ACC112 (cell line): ENCODE results near the gene SENP2.
"Not testable (repeated sequence)": the region's sequence is repeated elsewhere in the genome, so short reads cannot be mapped to it uniquely, and the experiment has no call there.

Source experiments
- H2AFZ ChIP-seq: fragments of 200-600 bp; sonication (generic); one replicate; pipeline ENCODE4 v1.6.0; 2017; ENCODE audit warnings: antibody characterized with exemption, low read length; ENCODE audit not compliant: unreplicated experiment
- H3K27ac ChIP-seq: fragments of 200-600 bp; sonication (generic); 2 replicates; pipeline ENCODE4 v1.5.1; 2014; ENCODE audit warnings: low read depth, mild to moderate bottlenecking, antibody characterized with exemption, low read length, moderate library complexity
- H3K27me3 ChIP-seq: fragments of 200-600 bp; sonication (generic); 2 replicates; pipeline ENCODE4 v1.6.1; 2014; ENCODE audit warnings: mild to moderate bottlenecking, antibody characterized with exemption, low read length, moderate library complexity, mixed read lengths; ENCODE audit not compliant: insufficient read depth
- H3K36me3 ChIP-seq: fragments of 200-600 bp; sonication (generic); 2 replicates; pipeline ENCODE4 v1.6.1; 2016; ENCODE audit warnings: mild to moderate bottlenecking, antibody characterized with exemption, low read length, moderate library complexity, mixed read lengths; ENCODE audit not compliant: insufficient read depth
- H3K4me1 ChIP-seq: fragments of 200-600 bp; sonication (generic); one replicate; pipeline ENCODE4 v1.6.1; 2016; ENCODE audit warnings: low read length, mixed read lengths; ENCODE audit not compliant: insufficient read depth, unreplicated experiment, control insufficient read depth
- H3K4me3 ChIP-seq: fragments of 200-600 bp; sonication (generic); 2 replicates; pipeline ENCODE4 v1.5.1; 2014; ENCODE audit warnings: mild to moderate bottlenecking, low read depth, low read length
- H3K79me2 ChIP-seq: fragments of 200-600 bp; sonication (generic); one replicate; pipeline ENCODE4 v1.6.0; 2016; ENCODE audit warnings: low read length; ENCODE audit not compliant: control insufficient read depth, unreplicated experiment, insufficient read depth

The SENP2 gene

GRCh38 chr3:185631108-185631507 is 45.0 kb downstream of the SENP2 start:
- peaks cover 29% of the 10 kb centered on the region for H3K4me1 ChIP-seq
- no peaks in the 10 kb centered on the region; the same call in 1 of the 2 replicates for H3K36me3 ChIP-seq
- no peak overlapping the region for H3K4me3 ChIP-seq
- no peak overlapping the region for H2AFZ ChIP-seq
- H3K27ac ChIP-seq = peak overlapping the region; percentile 74
- no peaks in the 10 kb centered on the region for H3K79me2 ChIP-seq
- H3K27me3 ChIP-seq = no peaks in the 10 kb centered on the region

GRCh38 chr3:185631508-185632206 is 45.6 kb downstream of the SENP2 start:
- Histone ChIP-seq H3K79me2 (no peaks in the 10 kb centered on the region), H3K36me3 (no peaks in the 10 kb centered on the region; the same call in 1 of the 2 replicates), H3K27ac (peak overlapping the region; percentile 23; the same call in 1 of the 2 replicates), H3K4me1 (peaks cover 29% of the 10 kb centered on the region), H2AFZ (no peak overlapping the region), H3K27me3 (no peaks in the 10 kb centered on the region), H3K4me3 (no peak overlapping the region)

- H3K27ac ChIP-seq = no peak overlapping the region
- H3K36me3 ChIP-seq = no peaks in the 10 kb centered on the region; the same call in 1 of the 2 replicates
- no peaks in the 10 kb centered on the region for H3K79me2 ChIP-seq
- no peak overlapping the region for H3K4me3 ChIP-seq
- H3K27me3 ChIP-seq = no peaks in the 10 kb centered on the region
- H2AFZ ChIP-seq = no peak overlapping the region
- peaks cover 29% of the 10 kb centered on the region for H3K4me1 ChIP-seq
Observed at GRCh38 chr3:185632996-185633395, 46.9 kb downstream of the SENP2 start.

GRCh38 chr3:185637388-185637787 is 51.3 kb downstream of the SENP2 start:
- 0 out of 2 replicates have a peak, but pooled peaks cover 2% of the 10 kb centered on the region for H3K36me3 ChIP-seq
- H3K79me2 ChIP-seq = no peaks in the 10 kb centered on the region
- no peak overlapping the region for H2AFZ ChIP-seq
- no peak overlapping the region for H3K4me3 ChIP-seq
- peaks cover 5% of the 10 kb centered on the region for H3K4me1 ChIP-seq
- no peaks in the 10 kb centered on the region for H3K27me3 ChIP-seq
- H3K27ac ChIP-seq = no peak overlapping the region

- H3K27ac ChIP-seq, H3K4me1 ChIP-seq, H3K36me3 ChIP-seq, H3K27me3 ChIP-seq, H2AFZ ChIP-seq, H3K79me2 ChIP-seq, H3K4me3 ChIP-seq: not testable (repeated sequence)
Observed at GRCh38 chr3:185638651-185639050, 52.6 kb downstream of the SENP2 start.

- Histone ChIP-seq H3K79me2 (no peaks in the 10 kb centered on the region), H3K36me3 (peaks cover 9% of the 10 kb centered on the region; the same call in 1 of the 2 replicates), H2AFZ (no peak overlapping the region), H3K27ac (no peak overlapping the region), H3K27me3 (no peaks in the 10 kb centered on the region), H3K4me3 (no peak overlapping the region), H3K4me1 (peaks cover 5% of the 10 kb centered on the region)
Observed at GRCh38 chr3:185639632-185640206, 53.6 kb downstream of the SENP2 start.

- H3K79me2 ChIP-seq = no peaks in the 10 kb centered on the region
- H2AFZ ChIP-seq = no peak overlapping the region
- no peaks in the 10 kb centered on the region for H3K27me3 ChIP-seq
- no peak overlapping the region for H3K27ac ChIP-seq
- no peak overlapping the region for H3K4me3 ChIP-seq
- peaks cover 2% of the 10 kb centered on the region for H3K4me1 ChIP-seq
- H3K36me3 ChIP-seq = peaks cover 9% of the 10 kb centered on the region; the same call in 1 of the 2 replicates
Observed at GRCh38 chr3:185640308-185640707, 54.2 kb downstream of the SENP2 start.

- H3K79me2 ChIP-seq, H3K4me3 ChIP-seq, H3K4me1 ChIP-seq, H3K27me3 ChIP-seq, H2AFZ ChIP-seq, H3K27ac ChIP-seq: not testable (repeated sequence)
- H3K36me3 ChIP-seq = peaks cover 38% of the 10 kb centered on the region
Observed at GRCh38 chr3:185645191-185645590, 59.1 kb downstream of the SENP2 start.

GRCh38 chr3:185645596-185646381 is 59.7 kb downstream of the SENP2 start:
- H3K36me3 ChIP-seq = peaks cover 38% of the 10 kb centered on the region

GRCh38 chr3:185646382-185647133 is 60.5 kb downstream of the SENP2 start:
- Histone ChIP-seq H2AFZ (no peak overlapping the region), H3K27me3 (no peaks in the 10 kb centered on the region), H3K36me3 (peaks cover 46% of the 10 kb centered on the region), H3K27ac (no peak overlapping the region), H3K79me2 (peaks cover 3% of the 10 kb centered on the region), H3K4me3 (no peak overlapping the region), H3K4me1 (peaks cover 7% of the 10 kb centered on the region)

More at GRCh38 chr3:185645596-185646381, 59.7 kb downstream of the SENP2 start:
- H3K79me2 ChIP-seq = peaks cover 3% of the 10 kb centered on the region
- no peak overlapping the region for H3K4me3 ChIP-seq
- no peak overlapping the region for H3K27ac ChIP-seq
- H3K4me1 ChIP-seq = peaks cover under 1% of the 10 kb centered on the region
- no peaks in the 10 kb centered on the region for H3K27me3 ChIP-seq
- H2AFZ ChIP-seq = no peak overlapping the region
